RWPE2 (cell line): ENCODE data around the gene SUSD2.

Experiments used
- ATAC-seq: fragments of 200-7000 bp; cut with Tn5 transposase; 3 replicates; pipeline ENCODE4 v1.9.1; 2021; ENCODE audit warnings: low read depth
- DNase-seq: peaks from one replicate; pipeline ENCODE4 v3.0.0-alpha.2; 2020; ENCODE audit warnings: low spot score
- H3K27ac ChIP-seq: fragments of 450-650 bp; 2 replicates; pipeline ENCODE4 v1.5.1; 2017; ENCODE audit warnings: mild to moderate bottlenecking; ENCODE audit not compliant: poor library complexity, severe bottlenecking
- H3K27me3 ChIP-seq: fragments of 250-450 bp; sonication (Bioruptor Pico); 2 replicates; pipeline ENCODE4 v1.5.1; 2021; ENCODE audit warnings: mild to moderate bottlenecking, moderate library complexity; ENCODE audit not compliant: insufficient read depth, poor library complexity, severe bottlenecking
- H3K36me3 ChIP-seq: fragments of 250-450 bp; sonication (Bioruptor Pico); 2 replicates; pipeline ENCODE4 v1.5.1; 2020; ENCODE audit warnings: low read depth, mild to moderate bottlenecking, moderate library complexity
- H3K4me1 ChIP-seq: fragments of 250-450 bp; sonication (Bioruptor Pico); 2 replicates; pipeline ENCODE4 v1.5.1; 2021; ENCODE audit warnings: mild to moderate bottlenecking, moderate library complexity; ENCODE audit not compliant: insufficient read depth, poor library complexity, severe bottlenecking
- H3K4me3 ChIP-seq: fragments of 250-450 bp; sonication (Bioruptor Pico); 2 replicates; pipeline ENCODE4 v1.5.1; 2021; ENCODE audit warnings: mild to moderate bottlenecking, moderate library complexity; ENCODE audit not compliant: severe bottlenecking
- H3K9me3 ChIP-seq: fragments of 250-450 bp; sonication (Bioruptor Pico); 2 replicates; pipeline ENCODE4 v1.5.1; 2021; ENCODE audit warnings: mild to moderate bottlenecking, moderate library complexity; ENCODE audit not compliant: severe bottlenecking
- CTCF ChIP-seq: fragments of 450-650 bp; IDR thresholded peaks from one replicate; pipeline ENCODE4 v1.5.1; 2017; ENCODE audit warnings: mild to moderate bottlenecking, moderate library complexity; ENCODE audit not compliant: poor library complexity, severe bottlenecking

The SUSD2 gene

GRCh38 chr22:24146791-24147353, 34.4 kb upstream of the SUSD2 start:
- TF ChIP-seq CTCF = no peak
- Histone ChIP-seq H3K4me3 (no peak overlapping the region), H3K27me3 (no peaks in the 10 kb centered on the region), H3K36me3 (peaks cover 4% of the 10 kb centered on the region; the same call in 1 of the 2 replicates), H3K4me1 (peaks cover 17% of the 10 kb centered on the region), H3K9me3 (no peaks in the 10 kb centered on the region), H3K27ac (peak overlapping the region; percentile 60)
- DNase-seq = no peak
- no peak for ATAC-seq

GRCh38 chr22:24147666-24148065, 33.6 kb upstream of the SUSD2 start:
- no peak for ATAC-seq
- no peak for DNase-seq
- Histone ChIP-seq H3K4me1 (peaks cover 15% of the 10 kb centered on the region), H3K9me3 (no peaks in the 10 kb centered on the region), H3K36me3 (peaks cover 4% of the 10 kb centered on the region; the same call in 1 of the 2 replicates), H3K4me3 (no peak overlapping the region), H3K27ac (no peak overlapping the region), H3K27me3 (no peaks in the 10 kb centered on the region)
- no peak for TF ChIP-seq CTCF

- Histone ChIP-seq H3K27ac (no peak overlapping the region), H3K9me3 (no peaks in the 10 kb centered on the region), H3K4me3 (no peak overlapping the region), H3K27me3 (no peaks in the 10 kb centered on the region), H3K36me3 (peaks cover 4% of the 10 kb centered on the region; the same call in 1 of the 2 replicates), H3K4me1 (peaks cover 15% of the 10 kb centered on the region)
- ATAC-seq (no peak), DNase-seq (no peak)
- TF ChIP-seq CTCF = no peak
These were observed 32.8 kb upstream of the SUSD2 start for GRCh38 chr22:24148266-24149197.

GRCh38 chr22:24149198-24149590, 32.1 kb upstream of the SUSD2 start:
- no peaks in the 10 kb centered on the region for H3K27me3 ChIP-seq
- H3K9me3 ChIP-seq = no peaks in the 10 kb centered on the region
- DNase-seq (no peak), ATAC-seq (no peak)
- H3K36me3 ChIP-seq = peaks cover 4% of the 10 kb centered on the region; the same call in 1 of the 2 replicates
- peaks cover 15% of the 10 kb centered on the region for H3K4me1 ChIP-seq
- H3K4me3 ChIP-seq = no peak overlapping the region
- TF ChIP-seq CTCF = no peak
- no peak overlapping the region for H3K27ac ChIP-seq
